PC-3 (cell line): ENCODE measurements around the gene CFAP46. TPM values are rescaled to one million over a fixed set of nuclear protein-coding genes. Genes with fewer than 3 reads are reported as not detected.

Source experiments
- ATAC-seq: fragments of 200-7000 bp; cut with Tn5 transposase; 2 replicates; pipeline ENCODE4 v1.9.1; 2020; ENCODE audit warnings: mild to moderate bottlenecking, moderate library complexity
- BruUV-seq: library from RNA; stranded (reverse); fragments of 400-500 nt; replicated peaks from 2 replicates; lab custom pipeline; 2021; lab: Mats Ljungman, UMichigan
- CTCF ChIA-PET: fragments of 300-600 bp; sonication (Branson Sonifier 250); formaldehyde crosslinking; loops from one replicate; lab custom pipeline; 2022; ENCODE audit warnings: antibody characterized with exemption; lab: Charles Lee
- POLR2A ChIA-PET: fragments of 300-600 bp; sonication (Branson Sonifier 250); formaldehyde crosslinking; loops from one replicate; lab custom pipeline; 2022; ENCODE audit warnings: antibody characterized with exemption; ENCODE audit not compliant: unreplicated experiment; lab: Charles Lee
- DNase-seq: peaks from one replicate; pipeline ENCODE4 v3.0.0-alpha.2; 2015
- H2AFZ ChIP-seq: fragments of 300-600 bp; sonication (generic); 2 replicates; pipeline ENCODE4 v1.6.0; 2016; ENCODE audit warnings: antibody characterized with exemption, low read length
- H3F3A ChIP-seq: fragments of 300-600 bp; sonication (generic); one replicate; pipeline ENCODE4 v1.6.0; 2017; ENCODE audit warnings: antibody characterized with exemption, low read length, control low read depth, mild to moderate bottlenecking; ENCODE audit not compliant: unreplicated experiment
- H3K27ac ChIP-seq: fragments of 300-600 bp; sonication (generic); 2 replicates; pipeline ENCODE4 v1.5.1; 2016; ENCODE audit warnings: mild to moderate bottlenecking, low read length
- H3K27me3 ChIP-seq: fragments of 300-600 bp; sonication (generic); 2 replicates; pipeline ENCODE4 v1.6.1; 2016; ENCODE audit warnings: low read length, mixed read lengths
- H3K36me3 ChIP-seq: fragments of 300-600 bp; sonication (generic); 2 replicates; pipeline ENCODE4 v1.6.1; 2016; ENCODE audit warnings: low read depth, mixed run types, low read length, mixed read lengths
- H3K4me1 ChIP-seq: fragments of 300-600 bp; sonication (generic); 2 replicates; pipeline ENCODE4 v1.5.1; 2016; ENCODE audit warnings: low read length; ENCODE audit not compliant: insufficient read depth
- H3K4me2 ChIP-seq: fragments of 300-600 bp; sonication (generic); 2 replicates; pipeline ENCODE4 v1.6.0; 2016; ENCODE audit warnings: low read length
- H3K4me3 ChIP-seq: fragments of 300-600 bp; sonication (generic); 2 replicates; pipeline ENCODE4 v1.5.1; 2016; ENCODE audit warnings: mild to moderate bottlenecking, low read length, mixed read lengths
- H3K79me2 ChIP-seq: fragments of 300-600 bp; sonication (generic); 2 replicates; pipeline ENCODE4 v1.6.1; 2017; ENCODE audit warnings: low read length, mixed read lengths
- H3K9ac ChIP-seq: fragments of 300-600 bp; sonication (generic); 2 replicates; pipeline ENCODE4 v1.6.0; 2016; ENCODE audit warnings: mild to moderate bottlenecking, low read length
- H3K9me2 ChIP-seq: fragments of 300-600 bp; sonication (generic); replicated peaks from 2 replicates; pipeline ENCODE4 v1.6.1; 2016; ENCODE audit warnings: mixed run types, low read length, mixed read lengths
- H3K9me3 ChIP-seq: fragments of 300-600 bp; sonication (generic); 2 replicates; pipeline ENCODE4 v1.6.1; 2016; ENCODE audit warnings: low read length, mixed read lengths
- H4K20me1 ChIP-seq: fragments of 300-600 bp; sonication (generic); 2 replicates; pipeline ENCODE4 v1.6.1; 2016; ENCODE audit warnings: low read length, mixed read lengths
- CTCF ChIP-seq: fragments of 300-600 bp; sonication (generic); conservative IDR thresholded peaks from 2 replicates; pipeline ENCODE4 v1.5.1; 2017; ENCODE audit warnings: antibody characterized with exemption, low read depth, mild to moderate bottlenecking, low read length
- EZH2 ChIP-seq: fragments of 300-600 bp; sonication (generic); IDR thresholded peaks from one replicate; pipeline ENCODE4 v1.6.1; 2017; ENCODE audit warnings: antibody characterized with exemption, mild to moderate bottlenecking, low read length; ENCODE audit not compliant: unreplicated experiment
- EZH2phosphoT487 ChIP-seq: fragments of 300-600 bp; sonication (generic); IDR thresholded peaks from 2 replicates; pipeline ENCODE4 v1.6.1; 2018; ENCODE audit warnings: mild to moderate bottlenecking, antibody characterized with exemption, low read length, borderline replicate concordance
- intact Hi-C: fragments of 100-400 bp; cut with micrococcal nuclease; formaldehyde crosslinking; loops from 2 replicates; pipeline ENCODE4 v1.9.0; 2023
- total RNA-seq: library from RNA; depleted of rRNA; stranded (reverse); fragments of >200 nt; gene quantifications from 2 replicates; pipeline ENCODE4 v1.2.3, GENCODE V29; 2014

Gene CFAP46
- total RNA-seq, 1 experiment from 2014 or later = 0.04 TPM

GRCh38 chr10:132855889-132856288 is 86.5 kb downstream of the CFAP46 start:
- DNase-seq (no peak), ATAC-seq (no peak)
- Histone ChIP-seq H3K36me3 (no peaks in the 10 kb centered on the region), H3K9ac (no peak overlapping the region), H3K79me2 (no peaks in the 10 kb centered on the region), H2AFZ (no peak overlapping the region), H3F3A (no peaks in the 10 kb centered on the region), H3K9me2 (no peaks in the 10 kb centered on the region), H3K27ac (no peak overlapping the region), H3K4me3 (no peak overlapping the region), H4K20me1 (no peaks in the 10 kb centered on the region), H3K9me3 (no peaks in the 10 kb centered on the region), H3K4me2 (no peak overlapping the region), H3K27me3 (peaks cover 53% of the 10 kb centered on the region), H3K4me1 (no peaks in the 10 kb centered on the region)
- BruUV-seq = no TSS peak
- TF ChIP-seq CTCF = no peak
- no peak for TF ChIP-seq EZH2phosphoT487
- no peak for TF ChIP-seq EZH2
- POLR2A ChIA-PET = no interaction called here
- intact Hi-C loops = no loop called here
- CTCF ChIA-PET = no interaction called here

- BruUV-seq = no TSS peak
- CTCF ChIA-PET = no interaction called here
- H3K27ac ChIP-seq = no peak overlapping the region
- no peak overlapping the region for H2AFZ ChIP-seq
- H3K79me2 ChIP-seq = no peaks in the 10 kb centered on the region
- H3K9me3 ChIP-seq = no peaks in the 10 kb centered on the region
- POLR2A ChIA-PET = no interaction called here
- H3K27me3 ChIP-seq = peaks cover 72% of the 10 kb centered on the region
- no peak for ATAC-seq
- no peak overlapping the region for H3K4me2 ChIP-seq
- no peaks in the 10 kb centered on the region for H3K9me2 ChIP-seq
- H3K4me3 ChIP-seq = no peak overlapping the region
- no peak for DNase-seq
- H3K9ac ChIP-seq = no peak overlapping the region
- TF ChIP-seq EZH2phosphoT487 (no peak), CTCF (no peak), EZH2 (no peak)
- H3F3A ChIP-seq = no peaks in the 10 kb centered on the region
- no peaks in the 10 kb centered on the region for H4K20me1 ChIP-seq
- no peaks in the 10 kb centered on the region for H3K4me1 ChIP-seq
- intact Hi-C loops = no loop called here
- H3K36me3 ChIP-seq = no peaks in the 10 kb centered on the region
Observed at GRCh38 chr10:132851451-132851850, 90.9 kb downstream of the CFAP46 start.

GRCh38 chr10:132850896-132851295 is 91.5 kb downstream of the CFAP46 start:
- no peak overlapping the region for H3K27ac ChIP-seq
- no peak overlapping the region for H3K9ac ChIP-seq
- H3K4me1 ChIP-seq = no peaks in the 10 kb centered on the region
- no TSS peak for BruUV-seq
- H3F3A ChIP-seq = no peaks in the 10 kb centered on the region
- no peaks in the 10 kb centered on the region for H4K20me1 ChIP-seq
- no peak overlapping the region for H3K4me3 ChIP-seq
- POLR2A ChIA-PET = no interaction called here
- TF ChIP-seq EZH2phosphoT487 (no peak), CTCF (no peak), EZH2 (no peak)
- H2AFZ ChIP-seq = no peak overlapping the region
- H3K27me3 ChIP-seq = peaks cover 74% of the 10 kb centered on the region
- DNase-seq = no peak
- intact Hi-C loops = no loop called here
- H3K9me2 ChIP-seq = no peaks in the 10 kb centered on the region
- H3K4me2 ChIP-seq = no peak overlapping the region
- H3K79me2 ChIP-seq = no peaks in the 10 kb centered on the region
- no peaks in the 10 kb centered on the region for H3K9me3 ChIP-seq
- CTCF ChIA-PET = no interaction called here
- no peak for ATAC-seq
- no peaks in the 10 kb centered on the region for H3K36me3 ChIP-seq
